Smooth muscle cell (in vitro differentiated cells): ENCODE measurements around the gene LIPE. TPM values are rescaled to one million over a fixed set of nuclear protein-coding genes. Genes with fewer than 3 reads are reported as not detected.

ENCODE experiments used
- DNase-seq: peaks from one replicate; lab custom pipeline; 2025; ENCODE audit not compliant: unreplicated experiment; lab: John Stamatoyannopoulos, UW
- H2AFZ ChIP-seq: fragments of 200-600 bp; sonication (generic); 2 replicates; pipeline ENCODE4 v1.6.0; 2016; ENCODE audit warnings: antibody characterized with exemption, low read depth, mild to moderate bottlenecking
- H3F3A ChIP-seq: fragments of 200-600 bp; sonication (generic); 2 replicates; pipeline ENCODE4 v1.6.0; 2017; ENCODE audit warnings: antibody characterized with exemption, low read depth
- H3K27ac ChIP-seq: fragments of 200-600 bp; sonication (generic); 2 replicates; pipeline ENCODE4 v1.5.1; 2016; ENCODE audit warnings: low read depth, mild to moderate bottlenecking
- H3K27me3 ChIP-seq: fragments of 200-600 bp; sonication (generic); 2 replicates; pipeline ENCODE4 v1.6.1; 2016; ENCODE audit warnings: low read depth, mild to moderate bottlenecking
- H3K36me3 ChIP-seq: fragments of 200-600 bp; sonication (generic); 2 replicates; pipeline ENCODE4 v1.5.1; 2016; ENCODE audit warnings: low read depth
- H3K4me1 ChIP-seq: fragments of 200-600 bp; sonication (generic); 2 replicates; pipeline ENCODE4 v1.5.1; 2016; ENCODE audit warnings: low read depth
- H3K4me2 ChIP-seq: fragments of 200-600 bp; sonication (generic); 2 replicates; pipeline ENCODE4 v1.6.0; 2016; ENCODE audit warnings: mild to moderate bottlenecking
- H3K4me3 ChIP-seq: fragments of 200-600 bp; sonication (generic); 2 replicates; pipeline ENCODE4 v1.5.1; 2016; ENCODE audit warnings: mild to moderate bottlenecking
- H3K79me2 ChIP-seq: fragments of 200-600 bp; sonication (generic); 2 replicates; pipeline ENCODE4 v1.6.0; 2016; ENCODE audit warnings: low read depth, mild to moderate bottlenecking
- H3K9ac ChIP-seq: fragments of 200-600 bp; sonication (generic); 2 replicates; pipeline ENCODE4 v1.6.0; 2016; ENCODE audit warnings: low read depth
- H3K9me3 ChIP-seq: fragments of 200-600 bp; sonication (generic); replicated peaks from 2 replicates; pipeline ENCODE4 v1.5.1; 2016; ENCODE audit warnings: low read depth
- H4K20me1 ChIP-seq: fragments of 200-600 bp; sonication (generic); 2 replicates; pipeline ENCODE4 v1.6.0; 2016; ENCODE audit warnings: low read depth
- CTCF ChIP-seq: fragments of 200-600 bp; sonication (generic); IDR thresholded peaks from 2 replicates; pipeline ENCODE4 v1.5.1; 2017; ENCODE audit warnings: borderline replicate concordance, mild to moderate bottlenecking, antibody characterized with exemption; ENCODE audit not compliant: insufficient read depth, poor library complexity, severe bottlenecking
- WGBS: methylation state at CpG from one replicate; pipeline ENCODE4 v1.1.7; 2016; ENCODE audit warnings: low lambda C conversion rate; 5-methylcytosine and 5-hydroxymethylcytosine counted together
- polyA plus RNA-seq: library from polyadenylated mRNA; unstranded; fragments of >200 nt; fragmentation: Nextera tagmentation; extraction: Ambion mirVana; gene quantifications from 2 replicates; pipeline ENCODE4 v1.2.1, GENCODE V29; 2016
- total RNA-seq: library from RNA; depleted of rRNA; stranded (reverse); fragments of >200 nt; gene quantifications from 2 replicates; pipeline ENCODE4 v1.2.3, GENCODE V29; 2014

LIPE gene
- total and polyA plus RNA-seq, 2 experiments from 2014 or later = 8.4 to 9.2 TPM

- Histone ChIP-seq H3K9me3 (no peaks in the 10 kb centered on the region), H3K27ac (no peak overlapping the region), H3K4me2 (no peak overlapping the region), H3K27me3 (no peaks in the 10 kb centered on the region), H3K9ac (no peak overlapping the region), H3K4me1 (peaks cover 10% of the 10 kb centered on the region), H3K36me3 (no peaks in the 10 kb centered on the region), H4K20me1 (no peaks in the 10 kb centered on the region), H2AFZ (no peak overlapping the region), H3K4me3 (no peak overlapping the region), H3K79me2 (no peaks in the 10 kb centered on the region), H3F3A (no peaks in the 10 kb centered on the region)
- TF ChIP-seq CTCF = no peak
- DNase-seq = no peak
- whole genome bisulfite sequencing = 83% methylated on average over 9 of the region's 9 CpGs
Observed at GRCh38 chr19:42421591-42422031, 5.6 kb downstream of the LIPE start.

GRCh38 chr19:42421101-42421500 lies 6.1 kb downstream of the LIPE start:
- H3K9ac ChIP-seq = no peak overlapping the region
- 96% methylated on average over 4 of the region's 4 CpGs for WGBS
- H3F3A ChIP-seq = no peaks in the 10 kb centered on the region
- H3K4me3 ChIP-seq = no peak overlapping the region
- peaks cover 10% of the 10 kb centered on the region for H3K4me1 ChIP-seq
- TF ChIP-seq CTCF = no peak
- no peaks in the 10 kb centered on the region for H3K36me3 ChIP-seq
- H3K79me2 ChIP-seq = no peaks in the 10 kb centered on the region
- no peak overlapping the region for H3K4me2 ChIP-seq
- H2AFZ ChIP-seq = no peak overlapping the region
- no peaks in the 10 kb centered on the region for H3K9me3 ChIP-seq
- H3K27me3 ChIP-seq = no peaks in the 10 kb centered on the region
- no peak for DNase-seq
- no peaks in the 10 kb centered on the region for H4K20me1 ChIP-seq
- H3K27ac ChIP-seq = no peak overlapping the region

- no peak for DNase-seq
- Histone ChIP-seq H3K79me2 (no peaks in the 10 kb centered on the region), H2AFZ (no peak overlapping the region), H3F3A (no peaks in the 10 kb centered on the region), H3K9me3 (no peaks in the 10 kb centered on the region), H3K27me3 (no peaks in the 10 kb centered on the region), H3K36me3 (no peaks in the 10 kb centered on the region), H3K9ac (no peak overlapping the region), H4K20me1 (no peaks in the 10 kb centered on the region), H3K4me2 (no peak overlapping the region), H3K4me1 (peaks cover 10% of the 10 kb centered on the region), H3K4me3 (no peak overlapping the region), H3K27ac (no peak overlapping the region)
- 43% methylated on average over 10 of the region's 10 CpGs for WGBS
- peak; percentile 60 for TF ChIP-seq CTCF
Observed at GRCh38 chr19:42420055-42420544, 7.1 kb downstream of the LIPE start.

GRCh38 chr19:42419309-42419708 lies 7.9 kb downstream of the LIPE start:
- Histone ChIP-seq H3K4me2 (no peak overlapping the region), H3K36me3 (no peaks in the 10 kb centered on the region), H3K27me3 (no peaks in the 10 kb centered on the region), H3K9me3 (no peaks in the 10 kb centered on the region), H3K27ac (no peak overlapping the region), H4K20me1 (no peaks in the 10 kb centered on the region), H3K4me1 (peaks cover 10% of the 10 kb centered on the region), H3K9ac (no peak overlapping the region), H3K79me2 (no peaks in the 10 kb centered on the region), H3F3A (no peaks in the 10 kb centered on the region), H2AFZ (no peak overlapping the region), H3K4me3 (no peak overlapping the region)
- DNase-seq = no peak
- no peak for TF ChIP-seq CTCF
- WGBS = 87% methylated on average over 5 of the region's 6 CpGs
